Osteoblast (primary cell): Measurements from ENCODE around the gene MISP. TPM values are rescaled to one million over a fixed set of nuclear protein-coding genes. Genes with fewer than 3 reads are reported as not detected.
"Not testable (repeated sequence)": the region's sequence is repeated elsewhere in the genome, so short reads cannot be mapped to it uniquely, and the experiment has no call there.

Experiments
- DNase-seq: peaks from one replicate; pipeline ENCODE4 v3.0.0; 2011; ENCODE audit warnings: low spot score, mixed read lengths; ENCODE audit not compliant: insufficient read length; ENCODE audit errors: missing footprints
- H2AFZ ChIP-seq: 2 replicates; pipeline ENCODE4 v1.6.0; 2011; ENCODE audit warnings: mild to moderate bottlenecking, low read length
- H3K27ac ChIP-seq: 2 replicates; pipeline ENCODE4 v1.5.1; 2011; ENCODE audit warnings: mild to moderate bottlenecking, low read depth, low read length, moderate library complexity
- H3K27me3 ChIP-seq: 2 replicates; pipeline ENCODE4 v1.6.0; 2012; ENCODE audit warnings: mild to moderate bottlenecking, control low read depth, inconsistent platforms, low read length, moderate library complexity; ENCODE audit not compliant: insufficient read depth
- H3K36me3 ChIP-seq: 2 replicates; pipeline ENCODE4 v1.5.1; 2011; ENCODE audit warnings: mild to moderate bottlenecking, low read length, control low read depth, moderate library complexity; ENCODE audit not compliant: insufficient read depth
- H3K4me1 ChIP-seq: 2 replicates; pipeline ENCODE4 v1.5.1; 2011; ENCODE audit warnings: mild to moderate bottlenecking, low read length, control low read depth, moderate library complexity; ENCODE audit not compliant: insufficient read depth
- H3K4me2 ChIP-seq: 2 replicates; pipeline ENCODE4 v1.6.0; 2011; ENCODE audit warnings: mild to moderate bottlenecking, low read length; ENCODE audit not compliant: insufficient read depth
- H3K4me3 ChIP-seq: fragments of 200-600 bp; sonication (generic); 3 replicates; pipeline ENCODE4 v1.5.1; 2012; ENCODE audit warnings: mild to moderate bottlenecking, low read length, inconsistent platforms; ENCODE audit not compliant: insufficient read depth
- H3K79me2 ChIP-seq: 2 replicates; pipeline ENCODE4 v1.6.0; 2012; ENCODE audit warnings: mild to moderate bottlenecking, low read length, control low read depth, inconsistent platforms; ENCODE audit not compliant: insufficient read depth
- H3K9me3 ChIP-seq: 2 replicates; pipeline ENCODE4 v1.5.1; 2011; ENCODE audit warnings: low read depth, low read length, control low read depth
- H4K20me1 ChIP-seq: 2 replicates; pipeline ENCODE4 v1.6.0; 2012; ENCODE audit warnings: mild to moderate bottlenecking, low read length, control low read depth; ENCODE audit not compliant: insufficient read depth
- total RNA-seq: library from RNA; depleted of rRNA; stranded (reverse); fragments of >200 nt; gene quantifications from 2 replicates; pipeline ENCODE4 v1.2.3, GENCODE V29; 2012
- TF ChIP-seq, protein P1 (sequence below): IDR thresholded peaks from 2 replicates; pipeline ENCODE4 v1.5.1; 2011; ENCODE audit warnings: mild to moderate bottlenecking, low read depth, low read length, moderate library complexity; ENCODE audit errors: extremely low read depth

The MISP gene
- total RNA-seq, 1 donor, result 0.36 TPM

GRCh38 chr19:738509-739128, 12.3 kb upstream of the MISP start:
- H3K4me3 ChIP-seq, result no peak overlapping the region
- no peaks in the 10 kb centered on the region for H3K4me1 ChIP-seq
- H3K9me3 ChIP-seq, result no peaks in the 10 kb centered on the region
- H3K27ac ChIP-seq, result no peak overlapping the region
- H4K20me1 ChIP-seq, result no peaks in the 10 kb centered on the region
- H3K4me2 ChIP-seq, result no peak overlapping the region
- H3K79me2 ChIP-seq, result no peaks in the 10 kb centered on the region
- TF ChIP-seq, protein P1, sequence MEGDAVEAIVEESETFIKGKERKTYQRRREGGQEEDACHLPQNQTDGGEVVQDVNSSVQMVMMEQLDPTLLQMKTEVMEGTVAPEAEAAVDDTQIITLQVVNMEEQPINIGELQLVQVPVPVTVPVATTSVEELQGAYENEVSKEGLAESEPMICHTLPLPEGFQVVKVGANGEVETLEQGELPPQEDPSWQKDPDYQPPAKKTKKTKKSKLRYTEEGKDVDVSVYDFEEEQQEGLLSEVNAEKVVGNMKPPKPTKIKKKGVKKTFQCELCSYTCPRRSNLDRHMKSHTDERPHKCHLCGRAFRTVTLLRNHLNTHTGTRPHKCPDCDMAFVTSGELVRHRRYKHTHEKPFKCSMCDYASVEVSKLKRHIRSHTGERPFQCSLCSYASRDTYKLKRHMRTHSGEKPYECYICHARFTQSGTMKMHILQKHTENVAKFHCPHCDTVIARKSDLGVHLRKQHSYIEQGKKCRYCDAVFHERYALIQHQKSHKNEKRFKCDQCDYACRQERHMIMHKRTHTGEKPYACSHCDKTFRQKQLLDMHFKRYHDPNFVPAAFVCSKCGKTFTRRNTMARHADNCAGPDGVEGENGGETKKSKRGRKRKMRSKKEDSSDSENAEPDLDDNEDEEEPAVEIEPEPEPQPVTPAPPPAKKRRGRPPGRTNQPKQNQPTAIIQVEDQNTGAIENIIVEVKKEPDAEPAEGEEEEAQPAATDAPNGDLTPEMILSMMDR, result no peak
- H3K27me3 ChIP-seq, result no peaks in the 10 kb centered on the region
- DNase-seq, result no peak
- no peak overlapping the region for H2AFZ ChIP-seq
- H3K36me3 ChIP-seq, result no peaks in the 10 kb centered on the region

DNA sequence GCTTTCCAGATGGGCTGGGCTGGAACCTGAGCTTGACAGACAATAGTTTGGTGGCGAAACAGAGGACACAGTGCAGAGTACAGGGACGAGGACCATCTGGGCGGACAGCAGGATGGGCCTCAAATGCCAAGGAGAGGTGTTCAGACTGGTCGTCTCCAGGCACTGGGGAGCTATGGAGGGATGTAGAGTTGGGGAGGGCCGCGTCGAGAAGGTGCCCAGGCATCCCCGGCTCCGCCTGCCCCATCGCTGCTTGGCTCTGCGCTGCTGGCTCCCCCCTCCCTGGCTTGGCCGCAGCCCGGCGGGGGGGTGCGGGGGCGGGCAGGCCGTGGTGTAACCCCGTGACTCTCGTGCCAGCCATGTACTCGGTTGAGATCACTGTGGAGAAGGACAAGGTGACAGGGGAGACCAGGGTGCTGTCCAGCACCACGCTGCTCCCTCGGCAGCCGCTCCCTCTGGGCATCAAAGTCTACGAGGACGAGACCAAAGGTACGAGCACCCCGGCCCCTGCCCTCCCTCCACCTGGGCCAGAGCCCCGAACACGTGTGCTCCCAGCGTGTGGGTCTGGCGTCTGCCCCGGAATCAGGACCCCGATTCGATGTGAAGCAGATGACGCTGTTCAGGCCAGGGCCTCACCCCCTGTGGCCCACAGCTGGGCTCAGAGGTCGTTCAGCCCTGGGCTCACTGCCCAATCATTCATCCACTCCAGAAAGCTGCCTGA, 10.8 kb upstream of the MISP start:
- Histone ChIP-seq H3K9me3 (no peaks in the 10 kb centered on the region), H4K20me1 (no peaks in the 10 kb centered on the region), H3K4me3 (no peak overlapping the region), H3K27ac (no peak overlapping the region), H3K27me3 (no peaks in the 10 kb centered on the region), H3K4me1 (no peaks in the 10 kb centered on the region), H3K79me2 (no peaks in the 10 kb centered on the region), H3K4me2 (no peak overlapping the region), H3K36me3 (no peaks in the 10 kb centered on the region), H2AFZ (no peak overlapping the region)
- no peak for DNase-seq
- TF ChIP-seq, protein P1, result no peak

DNA sequence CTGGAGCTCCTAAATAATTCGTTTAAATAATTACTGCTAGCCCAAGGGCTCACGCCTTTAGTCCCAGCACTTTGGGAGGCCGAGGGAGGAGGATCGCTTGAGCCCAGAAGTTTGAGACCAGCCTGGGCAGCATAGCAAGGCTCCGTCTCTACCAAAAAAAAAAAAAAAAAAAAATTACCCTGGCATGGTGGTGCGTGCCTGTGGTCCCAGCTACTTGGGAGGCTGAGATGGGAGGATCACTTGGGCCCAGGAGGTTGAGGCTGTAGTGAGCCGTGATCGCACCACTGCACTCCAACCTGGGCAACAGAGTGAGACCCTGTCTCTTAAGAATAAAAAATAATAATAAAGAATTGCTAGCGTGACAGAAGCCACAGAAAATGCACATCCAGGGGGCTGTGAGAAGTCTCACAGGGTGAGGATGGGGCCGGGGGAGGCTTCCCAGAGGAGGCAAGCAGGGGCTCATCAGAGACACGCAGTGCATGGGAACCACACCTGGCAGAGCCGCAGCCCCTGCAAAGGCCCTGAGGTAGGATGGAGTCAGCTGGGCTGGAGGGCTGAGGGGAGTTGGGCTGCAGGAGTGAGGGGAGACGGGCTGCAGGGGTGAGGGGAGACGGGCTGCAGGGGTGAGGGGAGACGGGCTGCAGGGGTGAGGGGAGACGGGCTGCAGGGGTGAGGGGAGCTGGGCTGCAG, 10.0 kb upstream of the MISP start:
- DNase-seq, H3K4me1 ChIP-seq, H3K9me3 ChIP-seq, H3K27me3 ChIP-seq, H3K36me3 ChIP-seq, H3K4me3 ChIP-seq, H2AFZ ChIP-seq, H3K4me2 ChIP-seq, H3K27ac ChIP-seq, H3K79me2 ChIP-seq, H4K20me1 ChIP-seq: not testable (repeated sequence)

GRCh38 chr19:741506-742131, 9.3 kb upstream of the MISP start:
- Histone ChIP-seq H3K4me2 (no peak overlapping the region), H3K4me3 (no peak overlapping the region), H3K9me3 (no peaks in the 10 kb centered on the region), H4K20me1 (no peaks in the 10 kb centered on the region), H3K36me3 (no peaks in the 10 kb centered on the region), H3K4me1 (no peaks in the 10 kb centered on the region), H3K27ac (no peak overlapping the region), H2AFZ (no peak overlapping the region), H3K27me3 (no peaks in the 10 kb centered on the region), H3K79me2 (no peaks in the 10 kb centered on the region)
- TF ChIP-seq, protein P1, result no peak
- DNase-seq, result no peak
